Stimulated activated CD8-positive, alpha-beta memory T cell treated with anti-CD3 and anti-CD28 coated beads, Interleukin-15, amount 100 ng/mL, for 4 hours (primary cell): Measurements from ENCODE around the gene DSN1.
"Not testable (repeated sequence)": the region's sequence is repeated elsewhere in the genome, so short reads cannot be mapped to it uniquely, and the experiment has no call there.

Experiments used
- DNase-seq, 2 donors: peaks; one replicate each; pipeline ENCODE4 v3.0.0-alpha.2; 2020; ENCODE audit warnings: low read depth in 2 of 2

Gene DSN1

GRCh38 chr20:36773597-36774390 lies at the start of gene DSN1:
DSN1 (minus strand) TSS chr20:36773763; CDS start chr20:36771458, 2,305 bp downstream.
- DNase-seq: peak; percentile 93 to 95

- no peak for DNase-seq
Observed at GRCh38 chr20:36823121-36823520, 49.6 kb upstream of the DSN1 start.

- DNase-seq: no peak
Observed at GRCh38 chr20:36821964-36822437, 48.4 kb upstream of the DSN1 start.

- no peak for DNase-seq
Observed at GRCh38 chr20:36820928-36821327, 47.4 kb upstream of the DSN1 start.

- DNase-seq: no peak
Observed at GRCh38 chr20:36820073-36820472, 46.5 kb upstream of the DSN1 start.

- no peak for DNase-seq
Observed at GRCh38 chr20:36819659-36820058, 46.1 kb upstream of the DSN1 start.

- DNase-seq: no peak
Observed at GRCh38 chr20:36818861-36819260, 45.3 kb upstream of the DSN1 start.

GRCh38 chr20:36818185-36818584 lies 44.6 kb upstream of the DSN1 start:
- no peak for DNase-seq

GRCh38 chr20:36817496-36817895 lies 43.9 kb upstream of the DSN1 start:
- no peak for DNase-seq

- no peak for DNase-seq
Observed at GRCh38 chr20:36815454-36816091, 42.0 kb upstream of the DSN1 start.

- DNase-seq: no peak
Observed at GRCh38 chr20:36812594-36813463, 39.3 kb upstream of the DSN1 start.

GRCh38 chr20:36808317-36809257 lies 35.0 kb upstream of the DSN1 start:
- DNase-seq: peak; percentile 27

- no peak for DNase-seq
Observed at GRCh38 chr20:36806049-36806448, 32.5 kb upstream of the DSN1 start.

- DNase-seq: no peak
Observed at GRCh38 chr20:36805396-36805795, 31.8 kb upstream of the DSN1 start.

GRCh38 chr20:36804425-36804824 lies 30.9 kb upstream of the DSN1 start:
- no peak for DNase-seq

- DNase-seq: no peak
Observed at GRCh38 chr20:36802326-36803222, 29.0 kb upstream of the DSN1 start.

- no peak for DNase-seq
Observed at GRCh38 chr20:36800410-36800809, 26.8 kb upstream of the DSN1 start.

- not testable (repeated sequence) for DNase-seq
Observed at GRCh38 chr20:36799313-36799712, 25.8 kb upstream of the DSN1 start.

- no peak for DNase-seq
Observed at GRCh38 chr20:36796875-36797274, 23.3 kb upstream of the DSN1 start.

- DNase-seq: no peak
Observed at GRCh38 chr20:36796117-36796516, 22.6 kb upstream of the DSN1 start.
